Upper lobe of left lung (tissue), 6 donors: ENCODE results near the gene AQP12A. TPM values are rescaled to one million over a fixed set of nuclear protein-coding genes. Genes with fewer than 3 reads are reported as not detected.
"Not testable (repeated sequence)": the region's sequence is repeated elsewhere in the genome, so short reads cannot be mapped to it uniquely, and the experiment has no call there.

Experiments
- ATAC-seq, 2 donors: fragments of 200-7000 bp; cut with Tn5 transposase; one replicate each; pipeline ENCODE4 v1.9.1; 2022; ENCODE audit warnings: mild to moderate bottlenecking in 2 of 2, moderate library complexity in 2 of 2; ENCODE audit not compliant: low FRiP score in 2 of 2
- DNase-seq, 2 donors: peaks; one replicate each; pipeline ENCODE4 v3.0.0-alpha.2; 2019 to 2020
- H3K27ac ChIP-seq, 4 donors: fragments of 200-600 bp; sonication (generic); one replicate each; pipeline ENCODE4 v1.5.1; 2016 to 2019
- H3K27me3 ChIP-seq, 4 donors: fragments of 200-600 bp; sonication (generic); one replicate each; pipeline ENCODE4 v1.5.1; 2017 to 2019
- H3K36me3 ChIP-seq, 4 donors: fragments of 200-600 bp; sonication (generic); one replicate each; pipeline ENCODE4 v1.5.1; 2016 to 2019
- H3K4me1 ChIP-seq, 4 donors: fragments of 200-600 bp; sonication (generic); one replicate each; pipeline ENCODE4 v1.5.1; 2018 to 2019
- H3K4me3 ChIP-seq, 4 donors: fragments of 200-600 bp; sonication (generic); one replicate each; pipeline ENCODE4 v1.5.1; 2017 to 2019; ENCODE audit warnings: mild to moderate bottlenecking in 2 of 4, moderate library complexity in 1 of 4
- H3K9me3 ChIP-seq, 4 donors: fragments of 200-600 bp; sonication (generic); one replicate each; pipeline ENCODE4 v1.5.1; 2018 to 2019
- EP300 ChIP-seq, 4 donors: sonication (generic); formaldehyde crosslinking; IDR thresholded peaks; one replicate each; pipeline ENCODE4 v1.5.1; 2017; ENCODE audit warnings: antibody characterized with exemption in 4 of 4, control low read depth in 2 of 4
- POLR2A ChIP-seq, 4 donors: fragments of 450-650 bp; IDR thresholded peaks; one replicate each; pipeline ENCODE4 v1.5.1; 2016 to 2017; ENCODE audit warnings: antibody characterized with exemption in 4 of 4, mild to moderate bottlenecking in 2 of 4
- POLR2AphosphoS5 ChIP-seq, 2 donors: sonication (generic); formaldehyde crosslinking; IDR thresholded peaks; one replicate each; pipeline ENCODE4 v1.5.1; 2017; ENCODE audit warnings: antibody characterized with exemption in 2 of 2
- WGBS, 2 donors: methylation state at CpG; one replicate each; pipeline ENCODE4 v1.1.5; 2017 to 2018; 5-methylcytosine and 5-hydroxymethylcytosine counted together
- total RNA-seq, 6 donors: library from RNA; depleted of rRNA in 4 of 6; stranded (reverse); fragments of >200 nt in 4 of 6; gene quantifications; one replicate each; pipeline versions ENCODE4 v1.1.0 to v1.2.1, GENCODE V29; 2016 to 2021
- TF ChIP-seq, protein P1 (sequence below), 6 experiments: fragments of 450-650 bp in 4 of 6; fragments of 200-600 bp in 2 of 6; sonication (generic) in 2 of 6; IDR thresholded peaks; one replicate each; pipeline ENCODE4 v1.5.1; 2016 to 2019; ENCODE audit warnings: antibody characterized with exemption in 6 of 6
- donor health status: DM: no; HTN: no; CAD: no; lungs with moderate emphysema.
- donor health status: DM: no; HTN: yes; CAD: no; lungs with severe emphysema.

Gene AQP12A, protein sequence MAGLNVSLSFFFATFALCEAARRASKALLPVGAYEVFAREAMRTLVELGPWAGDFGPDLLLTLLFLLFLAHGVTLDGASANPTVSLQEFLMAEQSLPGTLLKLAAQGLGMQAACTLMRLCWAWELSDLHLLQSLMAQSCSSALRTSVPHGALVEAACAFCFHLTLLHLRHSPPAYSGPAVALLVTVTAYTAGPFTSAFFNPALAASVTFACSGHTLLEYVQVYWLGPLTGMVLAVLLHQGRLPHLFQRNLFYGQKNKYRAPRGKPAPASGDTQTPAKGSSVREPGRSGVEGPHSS
- total RNA-seq, result not detected

DNA sequence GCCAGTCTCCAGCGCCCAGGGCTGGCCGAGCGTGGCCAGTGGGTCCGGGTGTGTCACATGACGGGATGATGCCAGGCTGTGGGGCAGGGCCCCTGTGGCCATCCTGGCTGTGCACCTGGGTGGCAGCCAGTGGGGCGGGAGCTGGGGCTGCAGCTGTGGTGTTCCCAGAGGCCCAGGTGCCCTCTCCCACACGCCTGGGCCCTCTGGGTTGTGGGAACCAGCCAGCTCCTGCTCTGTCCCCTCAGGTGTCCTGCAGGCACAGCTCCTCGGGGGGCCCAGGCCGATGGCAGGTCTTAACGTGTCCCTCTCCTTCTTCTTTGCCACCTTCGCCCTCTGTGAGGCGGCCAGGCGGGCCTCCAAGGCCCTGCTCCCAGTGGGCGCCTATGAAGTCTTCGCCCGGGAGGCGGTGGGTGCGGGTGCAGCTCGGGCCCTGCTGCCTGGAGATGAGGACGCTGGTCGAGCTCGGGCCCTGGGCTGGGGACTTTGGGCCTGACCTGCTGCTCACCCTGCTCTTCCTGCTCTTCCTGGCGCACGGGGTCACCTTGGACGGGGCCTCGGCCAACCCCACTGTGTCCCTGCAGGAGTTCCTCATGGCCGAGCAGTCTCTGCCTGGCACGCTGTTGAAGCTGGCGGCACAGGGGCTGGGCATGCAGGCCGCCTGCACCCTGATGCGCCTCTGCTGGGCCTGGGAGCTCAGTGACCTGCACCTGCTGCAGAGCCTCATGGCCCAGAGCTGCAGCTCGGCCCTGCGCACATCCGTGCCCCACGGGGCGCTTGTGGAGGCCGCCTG lies at the start of gene AQP12A:
Gene AQP12A, plus strand, starts transcription at position 236 of the 790 bp plus-strand sequence. Its CDS starts 48 bp downstream, at position 284.
- H3K36me3 ChIP-seq, H3K4me1 ChIP-seq, H3K27ac ChIP-seq, ATAC-seq, H3K9me3 ChIP-seq, H3K4me3 ChIP-seq, H3K27me3 ChIP-seq: not testable (repeated sequence)
- DNase-seq, result peak in 1 of 2 donors; percentile 75
- 92% methylated on average over 17 of the region's 37 CpGs; no CpG with 5 or more reads in 1 of the 2 donors for WGBS, 2 donors

DNA sequence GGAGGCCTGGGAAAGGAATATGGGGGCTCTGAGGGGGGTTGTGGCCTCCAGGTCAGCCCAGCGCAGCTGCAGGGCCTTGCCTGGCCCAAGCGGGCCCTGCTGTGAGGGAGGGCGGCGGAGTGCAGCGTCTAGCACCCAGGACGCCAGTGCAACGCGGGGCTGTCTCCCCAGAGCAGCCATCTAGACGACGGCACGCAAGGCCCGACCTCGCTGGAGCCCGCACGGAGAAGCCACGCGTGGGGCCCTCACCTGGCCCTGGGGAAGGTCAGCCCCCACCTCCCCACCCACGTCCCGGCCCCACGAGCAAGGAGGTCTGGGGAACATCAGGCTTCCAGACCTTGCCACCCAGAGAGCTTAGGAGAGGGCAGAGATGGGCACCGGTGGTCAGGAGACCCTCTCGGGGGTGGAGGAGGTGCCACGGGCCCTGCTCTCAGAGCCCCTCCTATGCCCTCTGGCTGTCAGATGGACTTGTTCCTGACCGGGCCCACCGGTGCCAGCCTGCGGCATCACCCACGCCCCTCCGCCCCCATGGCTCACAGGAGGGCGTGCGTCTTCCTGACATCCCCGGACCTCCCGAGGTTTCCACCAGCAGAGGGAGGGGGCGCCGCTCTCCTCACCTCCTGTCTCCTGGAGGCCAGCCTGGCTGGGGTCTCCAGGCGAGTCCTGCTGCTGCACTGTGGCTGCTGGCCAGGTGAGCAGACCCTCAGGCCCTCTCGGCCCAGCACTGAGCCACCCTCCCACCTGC lies 49.4 kb upstream of the AQP12A start:
- no peaks in the 10 kb centered on the region for H3K27me3 ChIP-seq
- DNase-seq, result peak in 1 of 2 donors; percentile 68
- TF ChIP-seq POLR2AphosphoS5 (IDR thresholded peaks at IDR 0.05) (no peak), EP300 (IDR thresholded peaks at IDR 0.05) (no peak), POLR2A (IDR thresholded peaks at IDR 0.05) (no peak)
- TF ChIP-seq, protein P1, sequence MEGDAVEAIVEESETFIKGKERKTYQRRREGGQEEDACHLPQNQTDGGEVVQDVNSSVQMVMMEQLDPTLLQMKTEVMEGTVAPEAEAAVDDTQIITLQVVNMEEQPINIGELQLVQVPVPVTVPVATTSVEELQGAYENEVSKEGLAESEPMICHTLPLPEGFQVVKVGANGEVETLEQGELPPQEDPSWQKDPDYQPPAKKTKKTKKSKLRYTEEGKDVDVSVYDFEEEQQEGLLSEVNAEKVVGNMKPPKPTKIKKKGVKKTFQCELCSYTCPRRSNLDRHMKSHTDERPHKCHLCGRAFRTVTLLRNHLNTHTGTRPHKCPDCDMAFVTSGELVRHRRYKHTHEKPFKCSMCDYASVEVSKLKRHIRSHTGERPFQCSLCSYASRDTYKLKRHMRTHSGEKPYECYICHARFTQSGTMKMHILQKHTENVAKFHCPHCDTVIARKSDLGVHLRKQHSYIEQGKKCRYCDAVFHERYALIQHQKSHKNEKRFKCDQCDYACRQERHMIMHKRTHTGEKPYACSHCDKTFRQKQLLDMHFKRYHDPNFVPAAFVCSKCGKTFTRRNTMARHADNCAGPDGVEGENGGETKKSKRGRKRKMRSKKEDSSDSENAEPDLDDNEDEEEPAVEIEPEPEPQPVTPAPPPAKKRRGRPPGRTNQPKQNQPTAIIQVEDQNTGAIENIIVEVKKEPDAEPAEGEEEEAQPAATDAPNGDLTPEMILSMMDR (IDR thresholded peaks at IDR 0.05), result no peak

GRCh38 chr2:240642806-240643092 lies 48.9 kb upstream of the AQP12A start:
- H3K9me3 ChIP-seq, result no peaks in the 10 kb centered on the region
- WGBS, 2 donors, result 88% methylated on average over 10 of the region's 11 CpGs; no CpG with 5 or more reads in 1 of the 2 donors
- H3K4me3 ChIP-seq, result no peak overlapping the region
- H3K27ac ChIP-seq, result no peak overlapping the region
- no peaks in the 10 kb centered on the region for H3K4me1 ChIP-seq
- no peaks in the 10 kb centered on the region for H3K36me3 ChIP-seq
- H3K27me3 ChIP-seq, result no peaks in the 10 kb centered on the region
- no peak for TF ChIP-seq POLR2AphosphoS5 (IDR thresholded peaks at IDR 0.05)
- TF ChIP-seq EP300 (IDR thresholded peaks at IDR 0.05), result no peak
- TF ChIP-seq, protein P1 (IDR thresholded peaks at IDR 0.05), result no peak
- TF ChIP-seq POLR2A (IDR thresholded peaks at IDR 0.05), result no peak
- no peak for ATAC-seq
- no peak for DNase-seq

More for the DNA sequence above, 49.4 kb upstream of the AQP12A start:
- Histone ChIP-seq H3K9me3 (no peaks in the 10 kb centered on the region), H3K27ac (no peak overlapping the region), H3K36me3 (no peaks in the 10 kb centered on the region), H3K4me1 (no peaks in the 10 kb centered on the region), H3K4me3 (no peak overlapping the region)
- no peak for ATAC-seq
- WGBS, 2 donors, result 81 to 84% methylated on average over 12 to 29 of the region's 36 CpGs

GRCh38 chr2:240643093-240643810 lies 48.4 kb upstream of the AQP12A start:
- Histone ChIP-seq H3K27me3 (no peaks in the 10 kb centered on the region), H3K4me1 (no peaks in the 10 kb centered on the region), H3K9me3 (no peaks in the 10 kb centered on the region), H3K4me3 (no peak overlapping the region), H3K36me3 (no peaks in the 10 kb centered on the region), H3K27ac (no peak overlapping the region)
- DNase-seq, result peak in 1 of 2 donors; percentile 63
- TF ChIP-seq POLR2AphosphoS5 (IDR thresholded peaks at IDR 0.05), result no peak
- TF ChIP-seq, protein P1 (IDR thresholded peaks at IDR 0.05), result no peak
- no peak for TF ChIP-seq EP300 (IDR thresholded peaks at IDR 0.05)
- no peak for TF ChIP-seq POLR2A (IDR thresholded peaks at IDR 0.05)
- WGBS, 2 donors, result 67 to 91% methylated on average over 4 to 13 of the region's 13 CpGs
- ATAC-seq, result no peak

DNA sequence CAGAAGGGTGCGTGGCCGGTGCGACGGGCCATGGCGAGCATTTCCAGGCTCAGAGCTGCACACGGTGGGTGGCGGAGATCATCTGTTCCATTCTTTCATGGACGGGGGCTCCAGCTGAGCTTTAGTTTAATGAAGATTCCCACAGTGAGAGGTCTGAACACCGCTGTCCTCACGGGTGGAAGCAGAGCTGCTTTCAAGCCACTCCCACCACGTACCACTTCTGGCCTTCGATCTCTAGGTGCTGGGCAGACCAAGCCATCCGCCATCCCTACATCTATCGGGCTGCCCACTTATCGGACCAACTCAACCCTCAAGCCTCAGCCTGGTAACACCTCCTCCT lies 47.9 kb upstream of the AQP12A start:
- DNase-seq (no peak), ATAC-seq (no peak)
- no peak overlapping the region for H3K4me3 ChIP-seq
- 79 to 86% methylated on average over 8 to 15 of the region's 15 CpGs for WGBS, 2 donors
- no peaks in the 10 kb centered on the region for H3K27me3 ChIP-seq
- no peaks in the 10 kb centered on the region for H3K36me3 ChIP-seq
- no peak for TF ChIP-seq POLR2A (IDR thresholded peaks at IDR 0.05)
- TF ChIP-seq, protein P1 (IDR thresholded peaks at IDR 0.05), result no peak
- TF ChIP-seq POLR2AphosphoS5 (IDR thresholded peaks at IDR 0.05), result no peak
- no peak for TF ChIP-seq EP300 (IDR thresholded peaks at IDR 0.05)
- no peak overlapping the region for H3K27ac ChIP-seq
- H3K4me1 ChIP-seq, result no peaks in the 10 kb centered on the region
- no peaks in the 10 kb centered on the region for H3K9me3 ChIP-seq
